ENCODE results near the gene SEMA4D.
A peak's percentile ranks its signal among the peaks of the same experiment; 100 is the strongest.

SEMA4D gene

DNA sequence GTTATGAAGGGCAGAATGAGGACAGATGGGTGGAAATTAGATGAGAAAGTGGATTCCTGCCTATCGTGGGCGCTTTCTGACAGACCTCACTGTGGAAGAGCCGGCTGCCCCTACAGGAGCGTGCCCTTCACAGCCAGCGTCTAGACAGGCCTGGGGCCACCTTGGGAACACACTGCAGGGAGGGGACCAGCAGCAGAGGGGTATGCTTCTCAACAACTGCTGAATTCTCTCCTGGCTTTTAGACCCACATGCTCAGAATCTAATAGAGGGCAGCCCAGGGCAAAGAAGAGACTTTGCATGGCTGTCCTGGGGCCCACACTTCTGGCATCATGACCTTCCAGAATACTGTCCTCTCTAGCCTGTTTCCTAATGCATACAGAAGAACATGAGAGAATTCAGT lies 2.1 kb upstream of the SEMA4D start:
- DNase-seq = no peak

DNA sequence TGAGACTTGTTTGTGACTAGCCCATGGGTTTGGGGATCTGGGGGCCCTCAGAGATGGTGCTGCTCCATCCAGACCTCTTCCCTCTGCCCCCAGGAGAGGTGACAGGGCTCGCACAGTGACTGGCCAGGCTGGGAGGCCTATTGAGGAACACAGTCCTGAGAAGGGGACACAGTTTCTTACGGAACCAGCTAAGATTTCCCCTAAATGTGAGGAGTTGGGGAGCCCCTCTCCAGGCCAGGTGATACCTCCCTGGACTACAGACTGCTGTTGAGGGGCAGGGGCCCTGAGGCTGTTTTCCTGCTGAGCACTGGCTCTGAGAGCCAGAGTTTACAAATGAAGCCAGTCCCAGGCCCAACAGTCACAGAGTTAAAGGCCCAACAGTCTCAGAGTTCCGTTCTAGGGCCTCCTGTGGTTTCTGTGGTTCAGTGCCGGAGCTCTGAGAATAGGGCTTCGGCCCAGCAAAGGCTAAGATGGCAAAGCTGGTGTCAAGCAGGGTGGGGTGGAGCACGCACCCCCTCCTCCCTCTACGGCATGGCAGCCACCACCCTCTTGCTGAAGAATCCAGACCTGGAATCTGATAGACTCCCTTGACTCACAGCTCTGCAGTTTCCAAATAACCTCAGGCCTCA lies 1.1 kb upstream of the SEMA4D start:
- DNase-seq = peak; percentile 42 to 47

DNA sequence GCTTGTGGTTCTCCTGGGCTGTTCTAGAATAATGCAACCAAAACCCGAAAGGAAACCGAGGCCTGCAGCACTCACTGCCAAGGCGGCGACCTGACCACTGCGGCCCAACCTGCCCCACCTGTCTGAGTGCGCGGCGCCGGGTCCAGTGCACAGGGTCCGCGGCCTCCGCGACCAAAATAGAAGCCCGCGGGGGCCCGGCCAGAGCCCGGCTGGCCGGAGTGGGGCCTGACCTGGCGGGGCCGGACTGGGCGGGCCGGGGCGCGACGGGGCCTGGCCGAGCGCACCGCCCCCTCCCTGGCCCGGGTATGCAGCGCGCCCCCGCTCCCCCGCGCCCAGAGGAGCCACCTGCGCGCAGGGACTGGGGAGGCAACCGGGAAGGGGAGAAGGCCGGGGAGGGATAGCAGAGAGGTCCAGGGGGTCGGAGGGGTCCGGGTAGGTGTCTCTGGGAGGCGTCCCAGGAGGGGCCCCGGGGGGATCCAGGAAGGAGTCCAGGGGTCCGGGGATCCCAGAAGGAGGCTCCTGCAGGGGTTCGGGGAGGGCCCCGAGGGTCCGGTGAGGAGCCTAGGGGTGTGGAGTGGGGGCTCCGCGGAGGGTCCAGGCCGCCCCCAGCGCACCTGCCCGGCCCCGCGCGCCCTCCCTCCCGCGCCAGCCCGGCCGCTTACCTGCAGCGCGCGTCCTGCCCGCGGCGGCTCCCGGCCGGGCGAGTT lies 503 bp downstream of the SEMA4D start:
- no peak for DNase-seq

DNA sequence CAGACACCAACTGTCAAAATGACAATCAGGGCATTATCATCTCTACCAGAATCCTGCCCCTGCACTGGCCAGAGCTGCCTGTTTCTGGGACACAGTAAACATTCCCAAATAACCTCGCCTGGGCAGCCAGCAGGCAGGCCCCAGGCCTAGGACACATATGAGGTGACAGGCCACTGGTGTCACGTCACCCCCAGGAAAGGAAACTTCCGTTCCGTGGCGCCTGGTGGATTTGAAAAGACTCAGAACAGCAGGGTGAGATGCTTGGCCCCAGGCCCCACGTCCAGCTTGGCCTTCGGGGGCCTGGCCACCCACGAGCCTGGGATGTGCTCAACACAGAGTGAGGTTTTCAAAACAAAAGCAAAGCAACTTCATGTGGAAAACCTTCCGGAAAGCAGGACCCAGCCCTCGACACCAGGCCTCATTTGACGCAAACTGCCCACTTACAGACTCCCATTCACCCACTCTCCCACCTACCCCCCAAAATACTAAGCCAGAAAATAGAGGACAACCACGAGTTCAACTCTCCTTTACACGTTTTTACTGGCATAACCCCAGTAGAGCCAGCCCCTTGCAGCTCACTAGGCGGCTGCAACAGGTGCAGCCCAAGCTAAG lies 1.2 kb downstream of the SEMA4D start:
- peak in 1 of 2 experiments; percentile 14 for DNase-seq

DNA sequence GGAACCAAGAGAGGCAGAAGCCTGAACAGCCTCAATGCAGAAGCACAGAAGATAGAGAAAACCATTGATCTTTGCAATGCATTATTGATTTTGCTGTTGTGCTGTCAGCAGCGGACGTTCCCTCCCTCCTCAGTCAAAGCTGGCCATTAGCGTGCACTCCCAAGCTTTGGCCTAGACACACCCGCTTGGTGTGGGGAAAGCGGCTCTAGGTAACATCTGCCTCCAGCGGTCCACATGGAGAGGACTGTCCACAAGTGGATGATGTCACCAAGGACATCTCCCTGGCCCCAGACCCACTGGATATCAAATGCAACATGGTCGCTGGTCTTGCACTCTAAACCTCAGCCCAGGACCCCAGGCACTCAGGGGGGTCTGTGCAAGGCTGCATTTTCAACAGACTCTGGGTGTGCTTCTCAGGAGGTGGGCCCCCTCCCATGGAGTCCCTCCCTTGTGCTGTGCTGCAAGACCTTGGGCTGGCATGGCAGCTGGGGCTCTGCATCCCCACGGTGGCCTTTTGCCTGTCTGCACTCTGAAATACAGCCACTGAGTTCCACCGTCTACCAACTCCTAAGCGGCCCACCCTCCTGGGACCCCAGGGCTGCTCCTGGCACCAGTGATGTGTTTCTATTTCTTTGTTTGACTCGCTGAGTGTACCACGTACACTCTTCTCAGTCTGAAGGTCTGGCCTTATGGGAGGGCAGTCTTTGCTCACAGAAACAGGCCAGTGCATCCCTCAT lies 1.9 kb downstream of the SEMA4D start:
- no peak for DNase-seq

DNA sequence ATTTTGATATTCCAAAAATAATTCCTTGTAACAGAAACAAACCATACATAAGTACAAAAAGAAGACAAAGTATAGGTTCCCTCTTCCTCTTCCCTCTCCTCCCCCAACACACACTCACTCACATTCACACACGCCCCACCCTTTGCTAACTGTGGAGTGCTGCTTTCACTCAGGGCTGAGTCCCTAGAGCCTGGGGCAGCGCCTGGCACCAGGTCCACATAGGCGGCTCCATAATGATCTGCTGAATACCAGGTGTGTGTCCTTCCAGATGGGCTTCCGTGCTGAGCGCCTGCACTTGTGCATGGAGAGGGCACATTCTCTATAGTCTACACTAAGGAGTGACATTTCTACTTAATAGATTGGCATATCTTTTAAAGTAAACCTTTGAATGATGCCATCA lies 3.7 kb downstream of the SEMA4D start:
- DNase-seq = no peak

DNA sequence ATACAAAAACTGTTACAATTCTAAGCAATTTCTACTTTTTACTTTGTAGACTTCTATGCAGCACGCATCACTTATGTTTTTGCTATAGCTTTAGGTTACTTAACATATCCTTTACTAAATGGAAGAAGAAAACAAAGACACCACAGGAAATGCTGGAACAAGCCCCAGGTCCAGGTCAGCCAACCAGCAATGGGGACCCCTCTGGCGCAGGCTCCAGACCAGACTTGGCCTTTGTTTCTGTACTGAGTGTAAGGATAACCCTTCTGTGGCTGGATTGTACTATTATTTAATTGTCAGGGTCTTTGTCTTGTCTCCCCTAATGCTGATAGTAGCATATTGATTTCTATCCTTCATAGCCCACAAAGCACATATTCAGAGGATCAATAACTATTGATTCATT lies 4.2 kb downstream of the SEMA4D start:
- no peak for DNase-seq

DNA sequence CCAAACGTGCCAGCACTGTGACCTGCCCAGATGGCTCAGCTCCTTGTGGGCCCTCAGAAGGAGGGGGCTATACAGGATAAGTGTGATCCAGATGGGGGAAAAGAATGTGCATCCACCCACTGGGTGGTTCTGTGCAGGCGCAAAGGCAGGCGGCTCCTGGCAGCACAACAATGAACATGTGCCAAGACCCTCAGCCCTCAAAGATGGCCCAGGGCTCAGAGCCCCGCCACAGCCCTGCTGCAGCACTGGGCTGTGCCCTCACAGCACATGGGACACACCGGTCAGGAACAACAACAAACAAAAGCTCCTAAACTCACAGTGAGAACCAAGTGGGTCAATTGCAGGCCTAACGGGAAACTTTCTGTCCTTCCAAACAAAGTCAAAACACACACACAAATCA lies 4.7 kb downstream of the SEMA4D start:
- no peak for DNase-seq

DNA sequence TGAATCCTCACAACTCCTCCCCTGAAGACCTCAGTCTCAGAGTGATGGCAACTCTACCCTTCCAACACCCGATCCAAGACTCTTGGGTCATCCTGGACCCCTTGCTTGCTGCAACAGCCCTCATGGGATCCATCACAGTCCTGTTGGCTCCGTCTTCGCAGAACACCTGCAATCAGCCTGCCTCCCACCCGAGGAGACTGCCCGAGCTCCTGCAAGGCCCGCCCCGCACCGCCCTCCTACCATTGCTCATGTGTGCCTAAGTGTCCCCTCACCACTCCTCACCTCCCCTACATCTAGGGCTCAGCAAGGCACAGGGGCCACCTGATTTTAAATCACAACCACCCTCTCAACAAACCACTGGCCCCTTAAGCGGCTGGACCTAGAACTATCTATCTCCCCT lies 5.3 kb downstream of the SEMA4D start:
- DNase-seq = no peak

DNA sequence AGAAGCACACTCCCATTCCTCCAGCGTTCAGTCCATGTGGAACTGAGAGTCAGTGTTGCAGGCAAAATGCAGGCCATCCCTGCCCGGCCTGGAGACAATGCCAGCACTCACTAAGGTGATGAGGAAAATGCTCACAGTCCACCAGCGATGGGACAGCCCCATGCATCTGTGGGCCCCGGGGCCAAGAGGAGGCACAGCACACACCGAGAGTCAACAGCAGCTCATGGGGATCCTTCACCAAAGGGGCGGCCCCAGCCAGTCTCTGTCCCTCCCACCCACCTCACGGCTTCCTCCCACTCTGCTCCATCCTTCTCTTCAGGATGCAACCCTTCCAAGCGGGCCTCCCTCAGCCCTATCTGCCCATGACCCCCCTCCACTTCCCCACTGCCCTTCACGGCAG lies 6.2 kb downstream of the SEMA4D start:
- no peak for DNase-seq

DNA sequence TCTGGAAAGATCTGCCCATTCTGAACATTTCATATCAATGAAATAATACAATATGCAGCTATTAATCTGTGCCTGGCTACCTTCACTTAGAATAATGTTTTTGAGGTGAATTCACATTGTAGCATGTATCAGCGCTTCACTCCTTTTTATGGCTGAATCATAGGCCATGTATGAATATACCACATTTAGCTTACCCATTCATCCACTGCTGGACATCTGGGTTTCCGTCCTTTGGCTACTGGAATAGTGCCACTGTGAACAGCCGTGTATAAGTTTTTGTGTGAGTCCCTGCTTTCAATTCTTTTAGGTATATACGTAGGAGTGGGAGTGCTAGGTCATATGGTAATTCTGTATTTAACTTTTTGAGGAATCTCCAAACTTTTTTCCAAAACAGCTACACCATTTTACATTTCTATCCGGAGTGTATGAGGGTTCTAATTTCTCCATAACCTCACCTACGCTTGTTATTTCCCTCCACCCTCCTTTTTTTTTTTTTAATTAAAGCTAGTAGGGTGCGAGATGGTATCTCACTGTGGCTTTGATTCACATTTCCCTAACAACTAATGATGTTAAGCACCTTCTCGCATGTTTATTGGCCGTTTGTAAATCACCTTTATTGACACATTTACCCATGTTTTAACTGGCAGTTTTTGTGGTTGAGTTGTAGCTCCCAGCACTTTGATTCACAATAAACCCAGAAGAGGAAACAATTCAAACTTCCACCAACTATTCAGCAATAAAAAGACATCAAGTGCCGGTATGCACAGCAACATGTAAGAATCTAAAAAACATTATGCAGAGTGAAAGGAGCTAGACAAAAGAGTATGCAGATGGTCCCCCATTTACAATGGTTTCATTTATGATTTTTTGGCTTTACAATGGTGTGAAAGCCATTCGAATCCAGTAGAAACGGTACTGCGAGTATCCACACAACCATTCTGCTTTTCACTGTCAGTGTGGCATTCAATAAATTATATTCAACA lies 8.1 kb downstream of the SEMA4D start:
- DNase-seq = no peak

DNA sequence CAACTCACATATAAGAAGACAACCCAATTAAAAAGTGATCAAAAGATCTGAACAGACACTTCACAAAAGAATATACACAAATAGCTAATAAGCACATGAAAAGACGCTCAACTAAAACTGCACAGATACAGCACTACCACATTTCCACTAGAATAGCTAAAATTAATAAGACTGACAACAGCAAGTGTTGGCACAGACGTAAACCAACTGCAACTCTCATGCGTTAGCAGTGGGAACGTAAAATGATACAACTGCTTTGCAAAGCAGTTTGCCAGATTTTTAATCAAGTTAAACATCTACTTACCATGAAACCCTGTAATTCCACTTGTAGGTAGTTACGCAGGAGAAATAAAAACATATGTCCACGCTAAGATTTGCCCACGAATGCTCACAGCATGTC lies 9.0 kb downstream of the SEMA4D start:
- no peak for DNase-seq

DNA sequence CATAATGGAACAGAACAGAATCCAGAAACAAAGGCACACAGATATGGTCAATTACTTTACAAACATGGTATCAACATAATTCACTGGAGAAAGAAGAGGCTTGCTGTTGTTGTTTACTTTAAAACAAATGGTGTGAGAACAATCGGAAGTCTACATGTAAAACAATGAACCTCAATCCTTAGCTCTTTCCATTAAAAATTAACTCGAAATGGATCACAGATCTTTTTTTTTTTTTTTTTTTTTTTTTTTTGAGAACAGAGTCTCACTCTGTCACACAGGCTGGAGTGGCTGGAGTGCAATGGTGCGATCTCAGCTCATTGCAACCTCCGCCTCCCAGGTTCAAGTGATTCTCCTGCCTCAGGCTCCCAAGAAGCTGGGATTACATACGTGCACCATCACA lies 9.8 kb downstream of the SEMA4D start:
- DNase-seq = no peak

DNA sequence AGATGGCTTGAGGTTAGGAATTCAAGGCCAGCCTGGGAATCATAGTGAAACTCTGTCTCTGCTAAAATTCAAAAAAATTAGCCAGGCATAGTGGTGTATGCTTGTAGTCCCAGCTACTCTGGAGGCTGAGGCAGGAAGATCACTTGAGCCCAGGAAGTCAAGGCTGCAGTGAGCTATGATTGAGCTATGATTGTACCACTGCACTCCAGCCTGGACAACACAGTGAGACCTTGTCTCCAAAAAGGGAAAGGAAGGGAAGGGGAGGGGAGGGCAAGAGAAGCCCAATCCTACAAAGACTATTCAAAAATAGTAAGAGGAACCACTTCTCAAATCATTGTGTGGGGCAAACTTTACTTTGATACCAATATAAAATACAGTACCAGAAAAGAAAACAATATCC lies 11.2 kb downstream of the SEMA4D start:
- DNase-seq = no peak

DNA sequence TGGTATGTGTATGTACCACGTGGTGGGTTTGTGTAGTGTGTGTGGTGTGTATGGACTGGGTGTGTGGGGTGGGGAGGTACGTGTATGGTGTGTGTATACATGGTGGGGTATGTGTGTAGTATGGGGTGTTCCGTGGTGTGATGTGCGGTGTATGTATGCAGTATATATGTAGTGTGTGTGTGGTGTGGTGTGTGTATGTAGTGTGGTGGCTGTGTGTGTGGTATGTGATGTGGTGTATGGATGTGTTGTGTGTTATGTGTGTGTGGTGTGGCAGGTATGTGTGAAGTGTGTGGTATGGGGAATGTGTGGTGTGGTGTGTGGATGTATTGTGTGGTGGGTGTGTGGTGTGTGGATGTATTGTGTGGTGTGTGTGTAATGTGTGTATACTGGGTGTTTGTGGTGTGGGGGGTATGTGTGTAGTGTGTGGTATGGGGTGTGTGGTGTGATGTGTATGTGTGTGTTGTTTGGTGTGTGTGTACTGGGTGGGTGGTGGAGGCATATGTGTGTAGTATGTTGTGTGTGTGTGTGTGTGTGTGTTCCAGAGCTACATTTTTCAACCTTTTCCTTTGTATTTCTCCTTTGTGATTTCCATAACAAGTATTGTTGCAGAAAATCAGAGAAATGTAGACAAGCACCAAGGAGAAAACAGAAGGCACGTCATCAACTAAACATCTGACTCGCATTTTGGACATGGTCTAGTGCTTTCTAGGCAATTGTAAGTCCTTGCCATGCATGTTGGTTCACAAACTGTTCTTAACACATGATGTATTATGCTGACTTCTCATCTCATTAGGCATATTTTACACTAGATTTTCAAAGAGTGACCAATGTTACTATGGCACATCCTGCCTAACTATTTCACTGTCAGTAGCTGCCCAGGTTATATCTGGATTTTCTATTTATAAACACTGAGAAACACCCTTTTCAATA lies 13.2 kb downstream of the SEMA4D start:
- DNase-seq = no peak

DNA sequence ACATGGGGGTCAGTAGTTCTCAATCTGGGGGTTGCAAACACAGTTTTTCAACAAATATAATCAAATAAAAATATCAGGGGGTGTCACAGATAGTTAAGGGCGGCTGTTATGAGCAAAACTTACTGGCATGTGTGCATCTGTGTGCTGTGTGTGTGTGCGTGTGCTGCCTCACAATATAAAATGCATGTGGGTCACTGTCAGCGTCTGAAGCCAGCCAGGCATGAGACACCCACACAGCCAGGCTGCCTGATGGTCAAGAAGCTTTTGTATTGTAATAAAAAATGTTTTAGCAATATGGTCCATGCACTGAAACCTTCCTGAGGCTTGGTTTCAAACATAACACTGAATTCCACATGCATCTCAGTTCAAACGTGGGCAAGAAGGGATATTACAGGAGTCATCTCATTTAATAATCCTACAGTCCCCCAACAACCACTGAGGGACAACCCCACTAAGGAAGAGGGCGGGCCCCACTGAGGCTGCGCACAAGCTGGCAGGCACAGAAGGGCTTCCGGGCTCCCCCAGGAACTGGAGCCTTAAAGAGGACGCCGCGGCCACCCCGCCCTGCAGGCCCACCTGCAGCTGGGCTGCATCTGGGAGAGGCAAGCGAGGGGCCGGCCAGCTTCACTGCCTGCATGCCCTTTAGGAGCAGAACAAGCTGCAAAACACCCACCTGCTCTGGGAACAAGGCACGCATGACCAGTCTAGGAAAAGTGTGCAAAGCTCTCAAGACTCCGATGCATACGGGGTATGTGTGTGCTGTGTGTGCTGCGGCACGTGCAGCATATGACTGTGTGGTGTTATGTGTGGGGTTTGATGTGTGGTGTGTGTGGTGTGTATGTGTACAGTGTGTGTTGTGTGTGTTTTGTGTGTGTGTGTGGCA lies 14.1 kb downstream of the SEMA4D start:
- no peak for DNase-seq

DNA sequence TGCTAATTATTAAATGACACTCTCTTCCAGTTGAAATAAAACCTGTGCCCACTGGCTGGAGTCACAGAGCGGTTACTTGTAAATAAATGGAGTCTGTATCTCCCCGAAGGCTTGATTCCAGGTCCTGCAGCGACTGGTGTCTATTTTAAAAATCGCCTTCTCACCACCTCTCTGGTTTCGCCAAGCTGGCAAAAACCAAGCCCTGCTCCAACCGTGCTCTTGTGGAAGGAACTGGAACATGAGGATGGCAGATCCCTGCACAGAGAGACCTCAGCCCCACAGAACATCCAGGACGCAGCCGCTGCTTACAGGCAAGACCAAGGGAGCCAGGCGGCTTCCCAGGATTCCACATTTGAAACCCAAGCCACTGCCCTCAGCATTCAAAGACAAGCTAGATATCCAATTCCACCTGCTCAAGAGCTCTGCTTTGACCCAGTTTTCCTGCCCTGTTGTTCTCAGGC lies 15.0 kb downstream of the SEMA4D start:
- DNase-seq = no peak

DNA sequence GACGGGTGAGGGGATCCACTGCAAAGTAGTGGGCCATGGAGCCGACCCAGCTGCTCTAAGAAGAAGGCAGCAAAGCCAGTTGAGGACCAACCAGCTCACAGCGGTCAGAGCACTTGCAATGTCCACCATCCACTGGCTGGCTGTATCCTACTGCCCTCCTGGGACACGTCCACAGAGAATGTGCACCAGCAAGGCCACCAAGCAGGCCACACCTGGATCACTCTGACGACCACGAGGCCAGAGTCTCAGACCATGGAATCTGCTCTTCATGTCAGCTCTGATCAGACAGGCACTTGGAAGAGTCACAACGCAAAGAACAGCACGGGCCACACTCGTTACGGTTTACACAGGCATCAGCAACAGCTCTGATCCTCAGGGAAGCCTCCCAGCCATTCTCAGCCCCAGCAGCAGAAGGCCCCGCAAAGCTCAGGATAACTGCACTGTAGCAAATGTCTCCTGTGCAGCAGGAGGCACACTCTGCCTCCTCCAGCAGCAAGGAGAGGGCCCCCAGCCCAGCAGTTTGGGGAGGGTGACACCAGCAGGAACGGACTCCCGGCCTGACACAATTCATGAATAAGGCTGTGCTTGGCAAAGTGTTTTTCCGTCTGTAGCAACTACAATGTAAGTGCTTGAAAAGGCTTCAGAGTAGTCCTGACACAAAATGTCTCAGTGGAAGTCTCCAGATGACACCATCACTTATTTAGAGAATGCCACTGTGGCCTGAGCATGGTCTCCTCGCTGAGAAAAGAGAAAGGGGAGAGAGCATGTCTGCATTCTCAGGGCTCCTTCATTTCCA lies 15.7 kb downstream of the SEMA4D start:
- DNase-seq = no peak

DNA sequence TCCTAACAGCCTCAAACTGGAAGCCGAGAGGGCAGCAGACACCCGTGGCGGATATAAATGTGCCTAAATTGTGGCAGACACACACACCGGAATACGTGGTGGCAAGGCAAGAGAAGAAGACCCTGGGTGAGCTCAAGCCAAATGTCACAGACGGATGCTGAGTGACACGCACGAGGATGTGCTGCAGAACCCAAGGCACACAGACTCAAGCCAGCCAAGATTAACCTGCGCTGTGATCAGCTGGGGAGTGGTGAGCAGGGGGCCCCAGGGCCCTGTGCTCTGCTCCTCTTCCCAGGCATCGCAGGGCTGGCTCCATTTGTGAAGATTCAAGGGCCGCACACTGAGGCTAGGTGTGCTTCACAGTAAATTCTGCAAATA lies 16.4 kb downstream of the SEMA4D start:
- no peak for DNase-seq
